22Rv1 (cell line): ENCODE results near the gene TMEM30A.

ENCODE experiments used
- ZFX ChIP-seq: fragments of 450-650 bp; IDR thresholded peaks from 2 replicates; pipeline ENCODE4 v1.6.1; 2017; ENCODE audit warnings: antibody characterized with exemption, borderline replicate concordance
- TF ChIP-seq, protein P1 (sequence below): fragments of 450-650 bp; IDR thresholded peaks from 2 replicates; pipeline ENCODE4 v1.5.1; 2017; ENCODE audit warnings: mild to moderate bottlenecking

DNA sequence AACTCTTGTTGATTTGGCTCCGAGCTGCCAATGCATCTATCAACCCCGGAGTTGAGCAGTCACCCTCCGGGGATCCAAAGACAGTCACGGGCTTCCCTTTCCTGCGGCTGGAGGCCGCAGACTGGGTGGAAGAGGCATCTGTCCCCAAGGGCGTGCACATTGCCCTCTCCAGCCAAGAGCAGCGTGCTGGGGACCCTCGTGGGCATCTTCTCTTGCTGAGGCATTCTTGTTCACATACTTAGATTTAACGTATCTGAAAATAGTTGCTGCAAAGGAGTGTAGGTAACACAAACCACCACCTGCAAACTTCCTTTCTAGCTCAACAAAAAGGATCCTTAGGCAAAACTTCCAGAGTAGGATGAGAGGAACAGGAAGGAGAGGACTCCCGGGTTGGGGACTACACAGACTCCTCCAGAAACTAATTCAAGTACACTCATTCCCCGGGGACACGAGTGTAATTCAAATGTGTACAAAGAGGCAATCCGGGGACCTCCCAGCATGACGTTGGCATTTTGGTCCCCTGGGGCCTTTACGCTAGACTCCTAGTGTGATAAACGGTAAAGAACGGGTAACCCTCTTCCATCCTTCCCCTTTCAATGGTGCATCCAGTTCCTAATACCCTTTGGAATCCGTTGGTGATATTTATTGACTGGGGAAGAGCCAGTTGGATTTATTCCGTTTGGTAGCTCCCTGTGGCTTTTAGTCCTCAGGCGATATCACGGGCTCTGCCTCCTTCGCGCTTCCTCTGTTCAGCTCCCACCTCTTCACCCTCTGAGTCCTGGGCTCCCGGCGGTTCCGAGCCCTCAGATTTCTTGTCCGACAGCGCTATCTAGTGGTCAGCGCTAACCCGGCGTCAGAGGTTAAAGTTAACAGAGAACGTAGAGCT, 76.1 kb downstream of the TMEM30A start:
- TF ChIP-seq, protein P1, sequence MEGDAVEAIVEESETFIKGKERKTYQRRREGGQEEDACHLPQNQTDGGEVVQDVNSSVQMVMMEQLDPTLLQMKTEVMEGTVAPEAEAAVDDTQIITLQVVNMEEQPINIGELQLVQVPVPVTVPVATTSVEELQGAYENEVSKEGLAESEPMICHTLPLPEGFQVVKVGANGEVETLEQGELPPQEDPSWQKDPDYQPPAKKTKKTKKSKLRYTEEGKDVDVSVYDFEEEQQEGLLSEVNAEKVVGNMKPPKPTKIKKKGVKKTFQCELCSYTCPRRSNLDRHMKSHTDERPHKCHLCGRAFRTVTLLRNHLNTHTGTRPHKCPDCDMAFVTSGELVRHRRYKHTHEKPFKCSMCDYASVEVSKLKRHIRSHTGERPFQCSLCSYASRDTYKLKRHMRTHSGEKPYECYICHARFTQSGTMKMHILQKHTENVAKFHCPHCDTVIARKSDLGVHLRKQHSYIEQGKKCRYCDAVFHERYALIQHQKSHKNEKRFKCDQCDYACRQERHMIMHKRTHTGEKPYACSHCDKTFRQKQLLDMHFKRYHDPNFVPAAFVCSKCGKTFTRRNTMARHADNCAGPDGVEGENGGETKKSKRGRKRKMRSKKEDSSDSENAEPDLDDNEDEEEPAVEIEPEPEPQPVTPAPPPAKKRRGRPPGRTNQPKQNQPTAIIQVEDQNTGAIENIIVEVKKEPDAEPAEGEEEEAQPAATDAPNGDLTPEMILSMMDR = peak; percentile 86
- no peak for TF ChIP-seq ZFX
